Esophagus squamous epithelium (tissue), 4 donors: Measurements from ENCODE around the gene RNF13.

Experiments used
- POLR2A ChIP-seq, 4 donors: fragments of 450-650 bp; IDR thresholded peaks; one replicate each; pipeline ENCODE4 v1.6.1; 2017; ENCODE audit warnings: antibody characterized with exemption in 4 of 4, mild to moderate bottlenecking in 4 of 4, moderate library complexity in 3 of 4
- TF ChIP-seq, protein P1 (sequence below), 6 experiments: fragments of 450-650 bp in 4 of 6; fragments of 200-600 bp in 2 of 6; sonication (generic) in 2 of 6; IDR thresholded peaks; one replicate each; pipeline ENCODE4 v1.5.1; 2016 to 2019; ENCODE audit warnings: antibody characterized with exemption in 6 of 6, mild to moderate bottlenecking in 4 of 6, moderate library complexity in 4 of 6

DNA sequence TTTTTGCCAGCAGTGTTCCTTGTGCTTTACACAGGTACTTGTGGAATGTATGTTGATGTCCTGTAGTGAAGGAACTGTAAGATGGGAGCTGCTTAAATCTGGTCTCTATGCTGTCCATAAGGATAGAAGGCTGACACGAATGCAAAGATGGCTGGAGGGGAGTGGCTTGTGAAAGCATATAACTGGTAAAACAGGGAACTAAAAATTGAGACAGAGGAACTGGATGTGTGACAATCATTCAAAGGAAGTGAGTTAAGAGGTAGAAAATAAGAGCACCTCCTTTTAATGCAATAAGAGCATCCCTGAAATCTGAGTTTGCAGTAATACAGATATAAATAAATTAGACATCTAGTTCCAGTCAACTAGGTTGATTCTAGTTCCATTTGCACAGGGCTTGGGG, 35.2 kb downstream of the RNF13 start:
- TF ChIP-seq, protein P1, sequence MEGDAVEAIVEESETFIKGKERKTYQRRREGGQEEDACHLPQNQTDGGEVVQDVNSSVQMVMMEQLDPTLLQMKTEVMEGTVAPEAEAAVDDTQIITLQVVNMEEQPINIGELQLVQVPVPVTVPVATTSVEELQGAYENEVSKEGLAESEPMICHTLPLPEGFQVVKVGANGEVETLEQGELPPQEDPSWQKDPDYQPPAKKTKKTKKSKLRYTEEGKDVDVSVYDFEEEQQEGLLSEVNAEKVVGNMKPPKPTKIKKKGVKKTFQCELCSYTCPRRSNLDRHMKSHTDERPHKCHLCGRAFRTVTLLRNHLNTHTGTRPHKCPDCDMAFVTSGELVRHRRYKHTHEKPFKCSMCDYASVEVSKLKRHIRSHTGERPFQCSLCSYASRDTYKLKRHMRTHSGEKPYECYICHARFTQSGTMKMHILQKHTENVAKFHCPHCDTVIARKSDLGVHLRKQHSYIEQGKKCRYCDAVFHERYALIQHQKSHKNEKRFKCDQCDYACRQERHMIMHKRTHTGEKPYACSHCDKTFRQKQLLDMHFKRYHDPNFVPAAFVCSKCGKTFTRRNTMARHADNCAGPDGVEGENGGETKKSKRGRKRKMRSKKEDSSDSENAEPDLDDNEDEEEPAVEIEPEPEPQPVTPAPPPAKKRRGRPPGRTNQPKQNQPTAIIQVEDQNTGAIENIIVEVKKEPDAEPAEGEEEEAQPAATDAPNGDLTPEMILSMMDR (IDR thresholded peaks at IDR 0.05): no peak
- no peak for TF ChIP-seq POLR2A (IDR thresholded peaks at IDR 0.05)
